NCI-H510A (cell line): ENCODE data around the gene C1orf105.

ENCODE experiments used
- DNase-seq: peaks from one replicate; lab custom pipeline; 2025; lab: John Stamatoyannopoulos, UW

C1orf105 gene

DNA sequence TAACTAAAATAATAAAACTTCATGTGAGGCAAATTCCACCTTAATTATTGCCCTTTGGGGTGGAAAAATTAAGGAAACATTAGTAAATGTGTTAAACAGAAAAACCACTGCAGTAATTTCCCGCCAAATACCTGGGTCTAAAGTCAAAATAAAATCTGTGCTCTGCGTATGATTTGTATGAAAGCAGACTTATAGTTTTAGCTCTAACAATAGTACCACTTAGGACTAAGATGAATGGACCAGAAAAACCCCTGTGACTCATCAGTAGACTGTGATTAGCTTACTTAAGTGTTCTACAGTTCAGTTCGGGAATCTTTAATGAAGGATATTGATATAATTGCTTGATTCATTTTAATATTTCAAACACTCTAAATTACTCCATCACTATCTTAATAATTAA is 23.3 kb upstream of the C1orf105 start:
- no peak for DNase-seq

DNA sequence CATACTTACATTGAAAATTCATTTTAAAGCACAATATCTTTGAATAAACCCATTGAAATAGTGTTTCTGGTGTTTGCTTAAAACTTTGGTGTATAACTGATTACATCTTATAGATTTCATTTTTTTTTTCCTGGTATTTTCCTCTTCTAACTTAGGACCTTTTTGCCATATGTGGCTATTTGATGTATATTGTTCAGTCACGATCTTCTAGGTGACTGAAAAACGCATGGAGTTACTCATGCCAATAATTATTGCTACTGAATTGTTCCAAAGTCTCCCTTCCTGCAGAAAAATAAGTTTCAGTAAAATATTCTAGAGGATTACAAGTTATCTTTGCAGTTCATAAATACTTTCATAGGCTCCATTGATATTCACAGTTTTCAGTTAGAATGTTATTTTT is 22.9 kb upstream of the C1orf105 start:
- DNase-seq, result no peak

DNA sequence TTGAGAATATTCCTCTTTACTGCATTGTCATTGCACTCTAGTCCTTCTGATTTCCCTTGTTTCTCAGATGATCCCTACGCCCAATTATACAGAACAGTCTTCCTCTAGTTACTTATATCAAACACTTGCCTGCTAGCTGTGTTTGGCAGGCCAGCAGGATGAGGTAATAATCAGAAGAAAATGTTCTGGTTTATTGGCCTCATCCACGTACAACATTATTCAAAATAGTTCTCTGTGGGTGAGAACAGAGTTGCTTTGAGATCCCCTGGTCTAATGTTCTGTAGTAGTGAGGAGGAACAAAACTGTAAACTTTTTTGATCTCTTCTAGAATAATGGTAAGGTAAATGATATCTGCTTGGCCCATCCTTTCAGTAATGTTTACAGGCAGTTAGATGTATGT is 22.3 kb upstream of the C1orf105 start:
- DNase-seq, result no peak

DNA sequence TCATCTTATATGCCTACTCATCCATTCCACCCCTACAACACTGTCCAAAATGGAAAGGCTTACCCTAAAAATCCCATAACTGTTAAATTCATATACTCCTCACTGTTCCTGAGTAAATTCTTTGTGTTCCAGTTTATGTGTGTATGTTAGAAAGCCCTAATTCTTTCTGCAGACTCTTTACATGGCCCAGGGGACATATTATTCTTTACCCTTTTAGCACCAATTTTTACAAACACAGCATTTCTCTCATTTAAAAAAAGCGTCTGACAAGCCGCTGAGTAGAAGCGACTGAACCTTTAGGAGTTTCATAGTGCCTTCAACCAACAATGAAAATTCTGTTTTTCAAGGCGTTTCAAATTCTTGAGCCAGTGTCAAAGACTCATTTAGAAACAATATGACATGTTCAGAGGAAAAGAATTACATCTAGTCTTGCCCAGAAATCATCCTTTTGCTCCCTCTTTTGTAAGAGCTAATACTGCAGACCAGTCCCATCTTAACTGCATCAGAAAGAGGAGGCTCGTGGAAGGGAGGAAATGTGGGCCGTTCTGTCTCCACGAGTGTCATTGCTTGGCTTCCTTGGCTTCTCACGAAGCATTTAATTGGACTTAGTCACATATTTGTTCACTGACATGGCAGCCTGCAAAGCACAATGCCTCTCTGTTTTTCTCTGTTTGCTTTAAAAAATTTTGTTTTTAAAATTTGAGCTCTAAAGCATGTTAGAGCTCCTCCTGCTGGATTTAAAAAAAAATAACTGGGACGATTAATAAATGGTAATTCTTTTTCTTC is 21.3 kb upstream of the C1orf105 start:
- no peak for DNase-seq

DNA sequence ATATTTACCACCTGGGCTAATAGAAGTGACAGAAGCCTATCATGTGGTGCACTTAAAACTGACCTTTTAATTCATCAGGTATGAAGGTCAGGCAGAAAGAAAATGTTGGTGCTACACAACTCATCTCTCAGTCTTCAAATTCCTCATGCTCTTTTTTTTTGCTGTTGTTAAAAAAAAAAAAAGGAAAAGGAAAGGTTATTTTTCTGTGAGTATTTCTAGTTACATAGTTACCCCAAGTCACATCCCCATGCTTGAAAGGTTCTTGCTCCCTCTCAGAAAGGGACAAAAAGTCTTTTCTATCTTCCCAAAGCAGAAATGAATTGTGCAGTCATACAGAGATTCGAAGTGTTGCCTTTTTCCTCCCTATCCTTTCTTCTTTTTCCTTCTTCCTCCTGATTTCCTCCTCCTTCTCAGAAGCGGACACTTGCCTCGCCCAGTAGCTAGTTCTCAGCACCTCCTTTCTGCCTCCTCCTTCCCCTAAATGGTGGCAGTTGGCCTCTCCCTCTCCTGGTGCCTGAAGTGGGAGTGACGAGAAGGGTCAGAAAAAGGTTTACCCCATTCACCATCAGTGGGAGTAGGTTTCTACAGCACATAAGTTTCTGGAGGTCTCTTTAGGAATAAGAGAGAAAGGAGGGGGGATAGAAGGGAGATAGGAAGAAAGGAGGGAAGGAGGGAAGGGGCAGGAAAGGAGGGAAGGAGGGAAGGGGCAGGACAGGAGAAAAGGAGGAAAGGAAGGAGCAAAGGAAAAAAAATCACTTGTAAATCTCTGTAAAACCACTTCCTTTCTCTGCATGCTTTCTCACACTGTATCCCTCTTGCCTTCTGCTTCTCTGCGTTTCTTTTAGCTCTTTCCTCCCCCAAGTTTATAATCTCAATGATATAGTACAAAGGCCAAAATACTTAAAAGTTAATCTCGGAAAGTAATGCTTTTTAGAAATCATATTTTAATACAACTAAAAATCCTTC is 20.4 kb upstream of the C1orf105 start:
- no peak for DNase-seq

DNA sequence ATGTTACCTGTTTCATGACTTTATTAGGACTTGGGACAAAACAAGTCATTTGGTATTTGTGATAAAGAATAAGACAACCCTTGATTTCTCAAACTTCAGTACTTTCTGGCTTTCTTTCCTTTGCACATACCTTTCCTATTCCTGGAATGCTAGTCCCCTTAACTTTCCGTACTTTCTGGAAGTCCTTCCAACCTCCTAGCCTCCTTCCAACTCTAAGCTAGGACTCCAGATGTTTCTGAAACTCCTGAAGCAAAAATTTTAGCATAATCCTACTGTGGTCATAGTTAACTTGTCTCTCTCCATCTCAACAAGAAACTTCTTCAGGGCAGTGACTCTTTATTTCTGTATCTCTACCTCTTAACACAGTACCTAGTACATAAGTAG is 19.8 kb upstream of the C1orf105 start:
- DNase-seq, result no peak

DNA sequence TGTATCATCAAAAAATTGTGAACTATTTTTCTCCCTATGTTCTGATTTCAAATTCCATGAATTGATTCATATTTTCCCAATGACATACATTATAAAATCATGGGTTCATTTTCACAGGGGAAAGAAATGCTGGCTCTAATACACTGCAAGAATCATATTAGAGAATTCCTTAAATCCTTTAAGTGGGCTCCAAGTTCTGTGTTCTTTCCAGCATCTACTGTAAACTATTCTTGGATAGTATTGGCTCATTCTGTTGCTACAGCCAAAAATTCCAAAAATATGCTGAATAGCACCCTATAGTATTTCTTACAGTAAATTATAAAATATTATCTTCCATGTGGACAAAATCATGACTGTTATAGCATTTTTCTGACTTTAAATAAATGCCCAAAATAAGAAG is 19.0 kb upstream of the C1orf105 start:
- DNase-seq, result no peak

DNA sequence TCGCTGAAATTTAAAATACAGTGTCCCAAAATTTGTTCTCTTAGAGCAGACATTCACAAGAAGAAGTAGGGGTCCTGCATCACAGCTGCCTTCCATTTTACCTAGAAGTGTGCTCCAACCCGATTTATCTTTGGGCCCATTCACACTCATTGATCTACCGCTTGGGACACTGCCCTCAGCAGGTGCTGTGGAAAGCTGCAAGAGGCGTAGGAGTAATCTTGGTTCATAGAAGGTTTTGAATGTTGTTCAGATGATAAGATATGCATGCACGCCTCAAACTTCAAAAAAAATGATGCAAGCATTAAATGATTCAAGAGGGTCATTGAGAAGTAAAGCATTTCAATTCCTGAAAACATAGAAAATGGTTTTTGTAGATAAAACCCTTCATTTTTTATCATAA is 18.6 kb upstream of the C1orf105 start:
- DNase-seq, result no peak

DNA sequence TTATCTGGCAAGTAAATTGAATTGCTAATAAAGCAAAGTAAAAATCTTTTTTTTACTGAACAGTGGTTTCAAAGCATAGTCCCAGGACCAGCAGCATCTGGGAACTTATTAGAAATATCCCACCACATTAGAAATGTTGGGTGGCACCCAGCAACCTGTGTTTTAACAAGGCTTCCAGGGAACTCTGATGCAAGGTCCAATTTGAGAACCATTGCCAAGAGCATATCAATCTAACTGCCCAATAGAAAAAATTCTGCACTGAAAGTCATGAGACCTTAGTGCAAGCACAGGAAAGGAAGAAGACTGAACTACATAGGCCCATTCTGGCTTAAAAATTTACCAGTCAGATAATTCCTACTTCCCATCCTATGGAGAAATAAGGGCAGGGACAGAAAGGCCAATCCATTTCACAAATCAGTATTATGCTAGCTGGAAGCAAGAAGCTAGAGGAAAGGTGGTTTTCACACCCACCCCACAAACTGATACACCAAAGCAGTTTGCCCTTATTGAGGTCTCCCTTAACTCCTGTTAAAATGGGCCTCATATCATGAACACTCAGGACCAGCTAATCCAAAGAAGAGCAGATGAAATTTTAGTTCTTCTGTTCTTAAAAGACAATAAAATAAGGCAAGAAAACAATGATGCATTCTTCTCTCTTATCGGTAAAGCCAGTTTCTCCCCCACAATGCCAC is 17.5 kb upstream of the C1orf105 start:
- DNase-seq, result no peak

DNA sequence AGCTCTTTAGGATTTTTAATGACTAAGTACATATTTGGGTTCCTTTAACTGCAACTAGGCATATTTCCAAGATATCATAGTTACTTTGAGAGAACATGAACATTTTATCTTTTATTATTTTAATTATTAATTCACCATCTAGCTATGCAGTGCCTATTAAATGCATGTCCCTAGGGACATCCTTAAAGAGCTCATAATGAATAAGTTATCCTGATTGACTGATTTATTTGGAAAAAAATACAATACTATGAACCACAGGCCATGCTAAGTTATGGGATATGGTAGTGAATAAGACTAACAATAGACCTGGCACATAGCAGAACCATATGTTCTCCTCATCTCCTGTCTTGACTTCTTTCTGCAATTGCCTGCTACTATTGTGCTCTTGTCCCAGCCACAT is 16.4 kb upstream of the C1orf105 start:
- no peak for DNase-seq

DNA sequence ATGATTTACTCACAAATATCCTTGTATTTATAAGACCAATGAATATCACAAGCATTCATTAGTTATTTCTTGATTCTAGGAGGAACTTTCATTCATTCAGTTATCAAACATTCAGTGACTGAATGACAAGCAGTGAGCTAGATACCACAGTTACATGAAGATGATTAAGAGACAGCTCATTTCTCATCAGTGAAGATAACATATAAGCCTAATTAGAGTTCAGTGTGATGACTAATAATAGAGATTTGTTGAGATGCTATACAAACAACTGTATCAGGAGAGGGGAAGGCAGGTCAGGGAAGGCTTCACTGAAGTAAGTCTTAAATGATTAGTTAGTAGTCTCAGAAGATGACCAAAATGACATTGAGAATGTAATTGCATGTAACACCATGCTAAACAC is 14.6 kb upstream of the C1orf105 start:
- DNase-seq, result no peak

DNA sequence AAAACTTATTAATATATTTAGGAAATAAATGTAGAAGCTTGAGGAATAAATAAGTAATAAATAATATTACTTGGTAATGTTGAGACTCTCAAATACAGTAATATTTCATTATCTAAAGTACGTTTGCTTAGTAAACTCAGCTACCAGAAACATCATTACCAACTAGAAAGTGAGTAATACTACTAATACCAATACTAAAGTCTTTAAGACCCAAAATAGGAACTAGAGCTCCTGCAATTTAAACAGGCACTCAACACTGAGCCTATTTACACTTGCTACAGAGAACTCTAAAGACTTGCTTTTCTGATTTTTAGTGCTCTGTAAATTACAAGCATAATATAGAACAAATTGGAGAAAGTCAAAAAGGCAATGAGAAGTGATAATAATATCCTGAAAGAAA is 13.5 kb upstream of the C1orf105 start:
- DNase-seq, result no peak

DNA sequence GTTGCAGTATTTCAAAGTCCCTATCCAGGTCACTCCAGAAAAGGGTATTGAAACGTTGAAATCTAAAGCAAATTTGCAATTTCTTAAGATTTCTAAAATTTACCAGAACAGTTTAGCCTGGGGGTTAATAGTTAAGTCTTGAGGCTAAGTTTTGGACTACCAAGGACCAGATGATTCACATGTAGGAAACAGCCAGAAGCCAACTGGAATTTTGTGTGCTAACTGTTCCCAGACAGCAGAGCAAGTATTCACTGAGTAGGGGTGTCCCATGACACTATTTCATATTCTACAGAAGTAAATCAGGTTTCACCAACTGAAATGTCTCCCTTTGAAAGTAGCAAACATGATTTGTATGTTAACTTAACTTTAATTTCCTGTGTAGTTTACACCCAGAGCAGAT is 11.5 kb upstream of the C1orf105 start:
- DNase-seq, result no peak

DNA sequence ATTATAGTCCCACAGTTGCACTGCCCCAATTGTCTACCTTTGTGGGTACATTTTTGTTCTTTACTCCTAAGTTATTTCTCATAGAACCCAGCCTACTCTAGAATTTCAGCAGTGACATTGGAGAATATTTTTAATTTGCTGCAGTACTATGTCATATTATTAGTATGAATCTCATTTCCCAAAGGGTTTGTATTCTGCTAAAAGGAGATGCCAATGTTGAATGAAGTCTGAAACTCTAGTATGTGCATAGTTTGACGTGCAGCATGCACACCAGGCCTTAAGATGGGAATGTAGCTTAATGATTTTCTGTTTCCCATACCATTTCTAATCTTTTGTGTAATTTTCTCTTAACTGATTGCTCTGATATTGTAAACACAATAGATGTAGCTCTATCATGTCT is 10.5 kb upstream of the C1orf105 start:
- DNase-seq, result no peak

DNA sequence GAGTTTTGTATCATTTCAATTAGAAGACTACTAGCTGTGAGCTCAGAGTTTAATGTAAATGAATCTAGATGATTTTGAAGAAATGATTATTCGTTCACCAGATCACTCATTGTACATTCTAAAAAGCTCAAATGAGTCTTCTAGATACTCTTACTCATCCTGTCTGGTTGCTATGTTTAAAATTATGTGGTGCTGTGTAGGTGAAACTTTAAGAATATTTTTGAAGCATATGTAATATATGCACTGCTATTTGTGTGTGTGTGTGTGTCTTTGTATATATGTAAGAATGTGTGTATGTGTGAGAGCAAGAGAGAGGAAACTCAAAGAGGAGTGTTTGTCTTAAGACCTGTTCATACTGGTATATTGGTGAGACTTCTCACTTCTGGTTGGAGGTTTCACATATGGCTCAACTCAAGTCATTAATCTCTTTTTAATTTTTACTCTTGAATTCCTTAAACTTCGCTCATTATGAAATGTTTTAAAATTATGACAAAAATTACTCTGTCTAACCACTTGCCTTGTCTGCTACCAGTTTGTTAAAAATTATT is 8.6 kb upstream of the C1orf105 start:
- no peak for DNase-seq

DNA sequence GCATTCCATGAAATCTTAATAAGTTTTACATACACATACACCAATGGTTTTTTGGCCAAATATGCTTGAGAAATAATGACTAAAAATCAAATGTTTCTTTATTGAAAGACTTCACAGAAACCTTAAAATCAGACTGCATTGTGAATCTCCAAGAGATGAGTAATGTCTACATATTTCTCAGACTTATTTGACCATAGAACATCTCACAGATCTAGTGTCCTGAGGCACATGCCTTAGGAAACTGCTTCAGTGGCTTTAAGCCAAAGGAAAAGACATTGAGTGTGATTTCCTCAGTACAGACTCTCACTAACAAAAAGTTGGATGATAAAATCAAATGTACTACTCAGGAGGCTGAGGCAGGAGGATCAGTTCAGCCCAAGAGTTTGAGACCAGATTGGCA is 6.2 kb upstream of the C1orf105 start:
- no peak for DNase-seq

DNA sequence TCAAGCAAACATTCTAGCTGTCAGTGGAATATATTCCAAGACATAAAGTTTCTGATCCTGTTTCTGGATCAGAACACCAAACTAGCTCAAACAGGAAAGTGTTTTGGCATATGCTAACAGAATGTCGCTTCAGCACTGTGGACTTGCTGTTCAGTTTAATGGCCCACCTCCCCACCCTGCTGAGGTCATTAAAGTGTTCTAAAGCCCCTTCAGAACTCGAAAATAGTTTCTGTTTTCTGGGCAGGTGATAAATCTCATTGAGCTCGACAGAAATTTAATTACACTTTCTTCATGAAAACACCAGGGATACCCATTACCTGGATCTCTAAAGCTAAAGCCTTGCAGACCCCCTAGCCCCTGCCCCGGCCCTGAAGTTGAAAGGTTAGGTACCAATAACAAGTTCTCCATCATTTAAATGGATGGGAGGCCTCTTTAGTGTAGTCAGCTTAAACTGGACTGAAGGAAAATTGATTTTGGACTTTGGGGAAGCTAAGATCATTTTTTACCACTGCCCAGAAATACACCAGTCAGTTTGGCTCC is 3.9 kb upstream of the C1orf105 start:
- DNase-seq, result no peak

DNA sequence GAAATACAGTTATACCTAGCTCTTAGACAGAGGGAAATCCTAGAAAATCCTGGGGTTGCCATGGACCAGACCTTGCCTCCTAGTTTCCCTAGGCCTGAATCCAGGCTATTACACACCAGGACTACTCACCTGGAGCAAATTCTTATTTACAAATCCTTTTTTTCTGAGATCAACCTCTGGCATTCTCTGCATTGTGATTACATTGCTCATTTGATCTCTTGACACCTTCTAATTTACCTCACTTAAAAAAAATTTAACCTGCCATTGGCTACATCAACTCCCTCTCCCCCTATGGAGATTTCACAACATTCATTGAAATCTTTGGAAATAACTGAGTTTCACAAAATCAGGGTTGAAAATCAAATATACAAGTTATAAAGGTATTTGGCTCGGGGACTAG is 2.9 kb upstream of the C1orf105 start:
- no peak for DNase-seq

DNA sequence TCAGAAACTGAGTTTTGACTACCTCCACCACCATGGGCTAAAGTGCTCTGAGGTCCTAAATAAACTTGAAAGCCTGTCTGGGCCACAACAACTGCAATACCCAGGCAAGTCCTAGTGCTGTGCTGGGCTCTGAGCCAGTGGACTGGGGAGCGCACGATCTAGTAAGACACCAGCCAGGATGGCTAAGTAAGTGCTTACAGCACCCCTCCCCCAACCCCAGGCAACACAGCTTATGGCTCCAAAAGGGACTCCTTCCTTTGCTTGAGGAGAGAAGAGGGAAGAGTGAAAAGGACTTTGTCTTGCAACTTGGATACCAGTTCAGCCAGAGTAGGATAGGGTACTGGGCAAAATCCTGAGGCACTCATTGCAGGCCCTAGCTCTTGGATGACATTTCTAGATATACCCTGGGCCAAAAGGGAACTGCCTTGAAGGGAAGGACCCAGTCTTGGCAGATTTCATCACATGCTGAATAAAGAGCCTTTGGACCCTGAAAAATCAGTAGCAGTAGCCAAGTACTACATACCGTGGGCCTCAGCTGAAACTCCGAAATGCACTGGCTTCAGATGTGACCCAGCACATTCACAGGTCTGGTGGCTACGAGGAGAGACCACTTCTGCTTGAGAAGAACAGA is 1.6 kb downstream of the C1orf105 start:
- DNase-seq, result no peak

DNA sequence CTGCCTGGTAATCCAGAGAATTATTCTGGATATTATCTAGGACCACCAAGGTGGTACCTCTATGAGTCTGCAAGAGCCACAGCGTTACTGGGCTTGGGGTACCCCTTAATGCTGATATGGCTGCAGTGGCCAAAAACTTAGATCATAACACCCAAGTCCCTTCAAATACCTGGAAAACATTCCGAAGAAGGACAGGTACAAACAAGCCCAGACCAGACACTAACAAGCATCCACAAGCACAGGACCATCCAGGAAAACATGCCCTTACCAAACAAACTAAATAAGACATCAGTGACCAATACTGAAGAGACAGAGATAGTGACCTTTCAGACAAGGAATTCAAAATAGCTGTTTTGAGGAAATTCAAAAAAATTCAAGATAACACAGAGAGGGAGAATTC is 2.9 kb downstream of the C1orf105 start:
- DNase-seq, result no peak

DNA sequence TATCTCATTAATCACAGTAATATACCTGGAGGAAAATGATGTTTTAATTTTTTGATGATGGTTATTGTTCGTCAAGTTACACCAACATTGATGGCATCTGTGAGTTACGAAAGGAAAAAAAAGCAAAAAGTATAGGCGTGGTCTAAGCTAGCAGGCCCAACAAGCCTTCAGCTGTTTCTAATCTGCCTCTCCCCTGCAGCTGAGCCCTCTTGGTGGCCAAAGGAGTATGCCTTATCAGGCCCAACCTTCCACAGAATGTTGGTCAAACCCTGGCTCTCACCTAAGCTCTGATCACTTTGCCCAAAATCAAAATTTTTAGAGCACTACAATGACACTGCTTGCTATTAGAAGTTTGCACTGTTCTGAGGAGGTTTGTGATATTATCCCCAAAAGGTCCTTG is 4.9 kb downstream of the C1orf105 start:
- no peak for DNase-seq

DNA sequence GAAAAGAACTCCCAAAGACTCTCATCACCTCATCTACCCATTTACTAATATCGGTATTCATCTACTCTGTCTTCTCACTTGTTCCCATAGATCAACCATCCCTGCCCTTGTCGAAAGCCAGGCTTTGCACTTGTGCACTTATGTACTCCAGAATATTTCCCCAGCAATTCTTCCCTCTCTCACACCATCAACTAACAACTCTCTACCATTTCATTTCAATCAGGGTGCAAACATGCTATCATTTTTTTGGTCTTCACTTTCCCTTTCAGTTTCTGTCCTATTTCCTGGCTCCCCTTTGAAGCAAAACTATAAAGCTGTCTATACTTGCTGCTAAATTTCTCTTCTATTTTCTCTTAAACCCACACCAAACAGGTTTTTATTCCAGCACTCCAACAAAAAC is 6.7 kb downstream of the C1orf105 start:
- DNase-seq, result no peak
